WTC11 (cell line): ENCODE measurements around the gene CROCC2. TPM values are rescaled to one million over a fixed set of nuclear protein-coding genes. Genes with fewer than 3 reads are reported as not detected.
A peak's percentile ranks its signal among the peaks of the same experiment; 100 is the strongest.

Experiments used
- ATAC-seq: fragments of 200-7000 bp; cut with Tn5 transposase; 2 replicates; pipeline ENCODE4 v1.10.0; 2021; ENCODE audit warnings: mild to moderate bottlenecking, moderate library complexity
- CTCF ChIA-PET: fragments of 300-600 bp; sonication (Branson Sonifier 250); formaldehyde crosslinking; loops from one replicate; lab custom pipeline; 2021; ENCODE audit warnings: antibody characterized with exemption; lab: Charles Lee
- POLR2A ChIA-PET: fragments of 350-600 bp; sonication (Branson Sonifier 250); formaldehyde crosslinking; loops from one replicate; lab custom pipeline; 2021; ENCODE audit warnings: antibody characterized with exemption; lab: Charles Lee
- DNase-seq: peaks from one replicate; pipeline ENCODE4 v3.0.0; 2021; ENCODE audit warnings: low spot score
- H3K27ac Mint-ChIP-seq: 2 replicates; pipeline ENCODE4 v1.8.0; 2021; ENCODE audit warnings: mixed read lengths
- H3K27me3 Mint-ChIP-seq: 2 replicates; pipeline ENCODE4 v1.8.0; 2021; ENCODE audit warnings: low read depth, mild to moderate bottlenecking, moderate library complexity, mixed read lengths
- H3K36me3 Mint-ChIP-seq: 2 replicates; pipeline ENCODE4 v1.8.0; 2021; ENCODE audit warnings: mixed read lengths
- H3K4me1 Mint-ChIP-seq: 2 replicates; pipeline ENCODE4 v1.8.0; 2022; ENCODE audit warnings: mixed read lengths
- H3K4me3 Mint-ChIP-seq: 2 replicates; pipeline ENCODE4 v1.8.0; 2021; ENCODE audit warnings: mild to moderate bottlenecking, moderate library complexity, mixed read lengths
- H3K9me3 Mint-ChIP-seq: 2 replicates; pipeline ENCODE4 v1.8.0; 2021; ENCODE audit warnings: mixed read lengths
- CBFB ChIP-seq: sonication (generic); formaldehyde crosslinking; IDR thresholded peaks from 2 replicates; pipeline ENCODE4 v1.8.1; 2022; ENCODE audit warnings: mild to moderate bottlenecking, low read depth, missing genetic modification reagents
- ESRRA ChIP-seq: sonication (generic); formaldehyde crosslinking; IDR thresholded peaks from 2 replicates; pipeline ENCODE4 v1.8.1; 2022; ENCODE audit warnings: mild to moderate bottlenecking, missing genetic modification reagents, borderline replicate concordance
- ETV6 ChIP-seq: sonication (generic); formaldehyde crosslinking; IDR thresholded peaks from 2 replicates; pipeline ENCODE4 v1.8.1; 2022; ENCODE audit warnings: mild to moderate bottlenecking, missing genetic modification reagents
- HMGA2 ChIP-seq: fragments of 250-450 bp; sonication (Bioruptor Pico); IDR thresholded peaks from 2 replicates; pipeline ENCODE4 v1.4.0; 2021; ENCODE audit warnings: mild to moderate bottlenecking, moderate library complexity
- HMGXB4 ChIP-seq: sonication (generic); formaldehyde crosslinking; IDR thresholded peaks from 2 replicates; pipeline ENCODE4 v1.8.1; 2023; ENCODE audit warnings: mild to moderate bottlenecking, moderate library complexity, missing genetic modification reagents
- JUN ChIP-seq: sonication (generic); formaldehyde crosslinking; IDR thresholded peaks from 2 replicates; pipeline ENCODE4 v1.8.0; 2023; ENCODE audit warnings: mild to moderate bottlenecking, missing genetic modification reagents
- MYBL2 ChIP-seq: sonication (generic); formaldehyde crosslinking; IDR thresholded peaks from 2 replicates; pipeline ENCODE4 v1.8.1; 2023; ENCODE audit warnings: mild to moderate bottlenecking, moderate library complexity, missing genetic modification reagents
- NFE2L1 ChIP-seq: sonication (generic); formaldehyde crosslinking; IDR thresholded peaks from 2 replicates; pipeline ENCODE4 v1.8.1; 2023; ENCODE audit warnings: missing genetic modification reagents
- SMAD3 ChIP-seq: sonication (generic); formaldehyde crosslinking; IDR thresholded peaks from 2 replicates; pipeline ENCODE4 v1.8.0; 2022; ENCODE audit warnings: missing genetic modification reagents, mild to moderate bottlenecking, borderline replicate concordance
- SP1 ChIP-seq: sonication (generic); formaldehyde crosslinking; conservative IDR thresholded peaks from 2 replicates; pipeline ENCODE4 v1.8.1; 2022; ENCODE audit warnings: missing genetic modification reagents
- ZBTB21 ChIP-seq: sonication (generic); formaldehyde crosslinking; IDR thresholded peaks from 2 replicates; pipeline ENCODE4 v1.8.1; 2023; ENCODE audit warnings: mild to moderate bottlenecking, missing genetic modification reagents, borderline replicate concordance
- ZNF232 ChIP-seq: sonication (generic); formaldehyde crosslinking; IDR thresholded peaks from 2 replicates; pipeline ENCODE4 v1.8.0; 2022; ENCODE audit warnings: mild to moderate bottlenecking, missing genetic modification reagents
- ZNF512 ChIP-seq: sonication (generic); formaldehyde crosslinking; IDR thresholded peaks from 2 replicates; pipeline ENCODE4 v1.8.1; 2022; ENCODE audit warnings: missing genetic modification reagents, borderline replicate concordance
- ZNF671 ChIP-seq: fragments of 250-450 bp; sonication (Bioruptor Pico); IDR thresholded peaks from 2 replicates; pipeline ENCODE4 v1.8.0; 2021; ENCODE audit warnings: mild to moderate bottlenecking
- total RNA-seq: library from RNA; stranded (reverse); gene quantifications from 3 replicates; pipeline ENCODE4 v1.2.3, GENCODE V29; 2021
- TF ChIP-seq, protein P1 (sequence below): sonication (generic); formaldehyde crosslinking; IDR thresholded peaks from 2 replicates; pipeline ENCODE4 v1.8.1; 2022; ENCODE audit warnings: low read depth, missing genetic modification reagents, borderline replicate concordance
- TF ChIP-seq, protein P2 (sequence below): sonication (generic); formaldehyde crosslinking; IDR thresholded peaks from 2 replicates; pipeline ENCODE4 v1.8.1; 2023; ENCODE audit warnings: mild to moderate bottlenecking, missing genetic modification reagents
- TF ChIP-seq, protein P3 (sequence below): sonication (generic); formaldehyde crosslinking; IDR thresholded peaks from 2 replicates; pipeline ENCODE4 v1.8.1; 2023; ENCODE audit warnings: mild to moderate bottlenecking, missing genetic modification reagents

The CROCC2 gene
- total RNA-seq, 1 experiment from 2014 or later, result not detected

DNA sequence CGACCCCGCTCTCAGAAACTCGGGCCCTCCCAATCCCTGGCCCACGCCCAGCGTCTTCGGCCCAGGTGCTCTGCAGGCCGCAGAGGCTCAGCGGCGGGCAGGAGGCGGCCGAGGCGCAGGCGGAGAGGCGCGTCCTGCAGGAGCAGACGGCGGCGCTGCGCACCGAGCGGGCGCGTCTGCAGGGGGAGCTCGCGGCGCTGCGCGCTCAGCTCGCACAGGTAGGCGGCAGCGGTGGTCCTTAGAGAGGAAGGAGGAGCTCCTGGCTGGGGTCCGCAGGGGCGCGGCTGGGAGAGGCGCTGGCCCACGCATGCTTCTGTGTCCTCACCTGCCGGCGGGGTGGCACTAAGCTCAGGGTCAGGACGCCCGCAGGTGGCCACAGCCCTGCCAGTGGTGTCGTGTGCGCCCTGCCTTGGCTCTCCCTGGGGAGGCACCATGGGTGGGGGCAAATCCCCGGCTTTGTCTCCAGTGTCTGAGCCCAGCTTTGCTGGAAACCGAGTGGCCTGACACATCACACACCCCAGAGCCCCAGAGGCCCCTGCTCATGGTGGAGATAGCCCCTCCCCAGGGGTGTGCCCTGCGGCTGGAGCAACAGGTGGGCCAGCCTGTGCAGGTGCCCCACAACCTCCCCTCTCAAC is 77.3 kb downstream of the CROCC2 start (continued):
- peak; percentile 97 for TF ChIP-seq HMGXB4 (CRISPR knock-in tag)
- TF ChIP-seq, protein P1, sequence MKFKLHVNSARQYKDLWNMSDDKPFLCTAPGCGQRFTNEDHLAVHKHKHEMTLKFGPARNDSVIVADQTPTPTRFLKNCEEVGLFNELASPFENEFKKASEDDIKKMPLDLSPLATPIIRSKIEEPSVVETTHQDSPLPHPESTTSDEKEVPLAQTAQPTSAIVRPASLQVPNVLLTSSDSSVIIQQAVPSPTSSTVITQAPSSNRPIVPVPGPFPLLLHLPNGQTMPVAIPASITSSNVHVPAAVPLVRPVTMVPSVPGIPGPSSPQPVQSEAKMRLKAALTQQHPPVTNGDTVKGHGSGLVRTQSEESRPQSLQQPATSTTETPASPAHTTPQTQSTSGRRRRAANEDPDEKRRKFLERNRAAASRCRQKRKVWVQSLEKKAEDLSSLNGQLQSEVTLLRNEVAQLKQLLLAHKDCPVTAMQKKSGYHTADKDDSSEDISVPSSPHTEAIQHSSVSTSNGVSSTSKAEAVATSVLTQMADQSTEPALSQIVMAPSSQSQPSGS (CRISPR knock-in tag), result no peak
- peak; percentile 49 for TF ChIP-seq SP1
- TF ChIP-seq SMAD3 (CRISPR knock-in tag), result no peak
- TF ChIP-seq, protein P2, sequence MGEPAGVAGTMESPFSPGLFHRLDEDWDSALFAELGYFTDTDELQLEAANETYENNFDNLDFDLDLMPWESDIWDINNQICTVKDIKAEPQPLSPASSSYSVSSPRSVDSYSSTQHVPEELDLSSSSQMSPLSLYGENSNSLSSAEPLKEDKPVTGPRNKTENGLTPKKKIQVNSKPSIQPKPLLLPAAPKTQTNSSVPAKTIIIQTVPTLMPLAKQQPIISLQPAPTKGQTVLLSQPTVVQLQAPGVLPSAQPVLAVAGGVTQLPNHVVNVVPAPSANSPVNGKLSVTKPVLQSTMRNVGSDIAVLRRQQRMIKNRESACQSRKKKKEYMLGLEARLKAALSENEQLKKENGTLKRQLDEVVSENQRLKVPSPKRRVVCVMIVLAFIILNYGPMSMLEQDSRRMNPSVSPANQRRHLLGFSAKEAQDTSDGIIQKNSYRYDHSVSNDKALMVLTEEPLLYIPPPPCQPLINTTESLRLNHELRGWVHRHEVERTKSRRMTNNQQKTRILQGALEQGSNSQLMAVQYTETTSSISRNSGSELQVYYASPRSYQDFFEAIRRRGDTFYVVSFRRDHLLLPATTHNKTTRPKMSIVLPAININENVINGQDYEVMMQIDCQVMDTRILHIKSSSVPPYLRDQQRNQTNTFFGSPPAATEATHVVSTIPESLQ (CRISPR knock-in tag), result no peak
- peak; percentile 59; the same call in 1 of the 2 replicates for TF ChIP-seq ZBTB21 (CRISPR knock-in tag)
- TF ChIP-seq CBFB (CRISPR knock-in tag), result peak; percentile 38; the same call in 1 of the 2 replicates

GRCh38 chr2:240983996-240984498 is 77.9 kb downstream of the CROCC2 start:
- Mint-ChIP-seq H3K4me3 (no peak overlapping the region), H3K4me1 (no peaks in the 10 kb centered on the region), H3K27me3 (peaks cover 2% of the 10 kb centered on the region; the same call in 1 of the 2 replicates), H3K36me3 (no peaks in the 10 kb centered on the region), H3K27ac (no peak overlapping the region)
- no peak for ATAC-seq
- POLR2A ChIA-PET, result interaction anchor here (0.6 to 1.0 kb wide), 3 partner anchors 10 to 69 kb away, joined by 3 read pairs; no protein-coding TSS in a partner anchor
- CTCF ChIA-PET, result interaction anchor here (0.5 to 2.1 kb wide), 52 partner anchors 8 to 404 kb away, joined by 3 to 33 read pairs (median 4); partner anchors contain the start of genes MTERF4, PASK, PPP1R7 and SNED1
- peak; percentile 10 for DNase-seq
- TF ChIP-seq, protein P3, sequence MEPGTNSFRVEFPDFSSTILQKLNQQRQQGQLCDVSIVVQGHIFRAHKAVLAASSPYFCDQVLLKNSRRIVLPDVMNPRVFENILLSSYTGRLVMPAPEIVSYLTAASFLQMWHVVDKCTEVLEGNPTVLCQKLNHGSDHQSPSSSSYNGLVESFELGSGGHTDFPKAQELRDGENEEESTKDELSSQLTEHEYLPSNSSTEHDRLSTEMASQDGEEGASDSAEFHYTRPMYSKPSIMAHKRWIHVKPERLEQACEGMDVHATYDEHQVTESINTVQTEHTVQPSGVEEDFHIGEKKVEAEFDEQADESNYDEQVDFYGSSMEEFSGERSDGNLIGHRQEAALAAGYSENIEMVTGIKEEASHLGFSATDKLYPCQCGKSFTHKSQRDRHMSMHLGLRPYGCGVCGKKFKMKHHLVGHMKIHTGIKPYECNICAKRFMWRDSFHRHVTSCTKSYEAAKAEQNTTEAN (CRISPR knock-in tag), result no peak
- TF ChIP-seq CBFB (CRISPR knock-in tag) (no peak), NFE2L1 (no peak), HMGA2 (no peak), ZNF671 (CRISPR knock-in tag) (no peak), ZNF512 (no peak), MYBL2 (no peak), ETV6 (CRISPR knock-in tag) (no peak), ZNF232 (CRISPR knock-in tag) (no peak), JUN (CRISPR knock-in tag) (no peak), ESRRA (CRISPR knock-in tag) (no peak), HMGXB4 (CRISPR knock-in tag) (no peak)
- TF ChIP-seq, all 79 proteins: peak for 0
- no peaks in the 10 kb centered on the region for H3K9me3 Mint-ChIP-seq
